OCI-LY3 (cell line): ENCODE results near the gene DNAH7.

Experiments
- H2AFZ ChIP-seq: fragments of 200-600, 300-600 bp; shearing (Covaris generic); 2 replicates; pipeline ENCODE4 v1.6.0; 2014; ENCODE audit warnings: antibody characterized with exemption, low read depth, low read length
- H3K27ac ChIP-seq: fragments of 200-600, 300-600 bp; sonication (generic); 2 replicates; pipeline ENCODE4 v1.5.1; 2014; ENCODE audit warnings: mild to moderate bottlenecking, low read length, moderate library complexity, mixed read lengths
- H3K27me3 ChIP-seq: fragments of 200-600, 300-600 bp; sonication (generic); 2 replicates; pipeline ENCODE4 v1.6.1; 2014; ENCODE audit warnings: low read depth, low read length, mixed read lengths
- H3K36me3 ChIP-seq: fragments of 200-600, 300-600 bp; sonication (generic); replicated peaks from 2 replicates; pipeline ENCODE3; 2014; ENCODE audit warnings: low read depth, low read length, mixed read lengths
- H3K4me1 ChIP-seq: fragments of 300-600, 200-600 bp; sonication (generic); 2 replicates; pipeline ENCODE4 v1.6.1; 2014; ENCODE audit warnings: low read length, mixed read lengths
- H3K4me2 ChIP-seq: fragments of 200-600, 300-600 bp; sonication (generic); 2 replicates; pipeline ENCODE4 v1.6.1; 2014; ENCODE audit warnings: low read length, mixed read lengths
- H3K4me3 ChIP-seq: fragments of 300-600, 200-600 bp; sonication (generic); 2 replicates; pipeline ENCODE4 v1.5.1; 2014; ENCODE audit warnings: antibody characterized with exemption, mild to moderate bottlenecking, low read length, moderate library complexity
- H3K79me2 ChIP-seq: fragments of 300-600, 200-600 bp; shearing (Covaris generic); 2 replicates; pipeline ENCODE4 v1.6.1; 2014; ENCODE audit warnings: mild to moderate bottlenecking, low read length, mixed read lengths
- H3K9ac ChIP-seq: fragments of 300-600, 200-600 bp; shearing (Covaris generic); 2 replicates; pipeline ENCODE4 v1.6.0; 2014; ENCODE audit warnings: mild to moderate bottlenecking, low read length, moderate library complexity
- H3K9me3 ChIP-seq: fragments of 200-600, 300-600 bp; shearing (Covaris generic); 2 replicates; pipeline ENCODE4 v1.6.1; 2014; ENCODE audit warnings: low read length, mixed read lengths; ENCODE audit not compliant: insufficient read depth
- H4K20me1 ChIP-seq: fragments of 200-600, 300-600 bp; sonication (generic); 2 replicates; pipeline ENCODE4 v1.6.1; 2016; ENCODE audit warnings: low read length, mixed read lengths; ENCODE audit not compliant: insufficient read depth
- CTCF ChIP-seq: fragments of 200-600, 300-600 bp; sonication (generic); IDR thresholded peaks from 2 replicates; pipeline ENCODE4 v1.5.1; 2014; ENCODE audit warnings: antibody characterized with exemption, low read length, low read depth
- EZH2phosphoT487 ChIP-seq: fragments of 200-600 bp; shearing (Covaris generic); IDR thresholded peaks from 2 replicates; pipeline ENCODE4 v1.6.1; 2018; ENCODE audit warnings: antibody characterized with exemption, mixed run types, low read depth

Gene DNAH7

GRCh38 chr2:195824478-195824877, 244.2 kb downstream of the DNAH7 start:
- no peak for TF ChIP-seq CTCF
- no peak for TF ChIP-seq EZH2phosphoT487
- Histone ChIP-seq H3K27me3 (no peaks in the 10 kb centered on the region), H3K79me2 (no peaks in the 10 kb centered on the region), H4K20me1 (no peaks in the 10 kb centered on the region), H3K9me3 (no peaks in the 10 kb centered on the region), H2AFZ (no peak overlapping the region), H3K9ac (no peak overlapping the region), H3K27ac (no peak overlapping the region), H3K4me3 (no peak overlapping the region), H3K4me2 (no peak overlapping the region), H3K36me3 (no peaks in the 10 kb centered on the region), H3K4me1 (no peaks in the 10 kb centered on the region)

GRCh38 chr2:195823206-195823605, 245.4 kb downstream of the DNAH7 start:
- H2AFZ ChIP-seq = no peak overlapping the region
- H3K4me2 ChIP-seq = no peak overlapping the region
- no peak for TF ChIP-seq CTCF
- H3K9me3 ChIP-seq = no peaks in the 10 kb centered on the region
- H3K4me3 ChIP-seq = no peak overlapping the region
- no peaks in the 10 kb centered on the region for H3K4me1 ChIP-seq
- no peaks in the 10 kb centered on the region for H3K36me3 ChIP-seq
- no peaks in the 10 kb centered on the region for H3K27me3 ChIP-seq
- no peaks in the 10 kb centered on the region for H3K79me2 ChIP-seq
- H3K9ac ChIP-seq = no peak overlapping the region
- no peaks in the 10 kb centered on the region for H4K20me1 ChIP-seq
- no peak overlapping the region for H3K27ac ChIP-seq

GRCh38 chr2:195821566-195821932, 247.1 kb downstream of the DNAH7 start:
- Histone ChIP-seq H4K20me1 (no peaks in the 10 kb centered on the region), H3K4me3 (no peak overlapping the region), H3K9me3 (no peaks in the 10 kb centered on the region), H3K4me1 (no peaks in the 10 kb centered on the region), H3K36me3 (no peaks in the 10 kb centered on the region), H3K79me2 (no peaks in the 10 kb centered on the region), H3K27ac (no peak overlapping the region), H3K4me2 (no peak overlapping the region), H3K9ac (no peak overlapping the region), H2AFZ (no peak overlapping the region), H3K27me3 (no peaks in the 10 kb centered on the region)
- TF ChIP-seq CTCF = no peak
- TF ChIP-seq EZH2phosphoT487 = no peak

- Histone ChIP-seq H2AFZ (no peak overlapping the region), H3K4me1 (no peaks in the 10 kb centered on the region), H3K9me3 (no peaks in the 10 kb centered on the region), H3K27ac (no peak overlapping the region), H3K27me3 (no peaks in the 10 kb centered on the region), H3K4me3 (no peak overlapping the region), H3K4me2 (no peak overlapping the region), H3K79me2 (no peaks in the 10 kb centered on the region), H3K9ac (no peak overlapping the region), H3K36me3 (no peaks in the 10 kb centered on the region), H4K20me1 (no peaks in the 10 kb centered on the region)
- no peak for TF ChIP-seq EZH2phosphoT487
- no peak for TF ChIP-seq CTCF
Observed at GRCh38 chr2:195820867-195821565, 247.6 kb downstream of the DNAH7 start.
